ENCODE data around the gene SH3BP5.

SH3BP5 gene

GRCh38 chr3:15277861-15278500 lies 54.4 kb downstream of the SH3BP5 start:
- H3K4me3 ChIP-seq (ENCODE audit: low read depth, low read length) = no peak overlapping the region
- TF ChIP-seq MYC (IDR thresholded peaks at IDR 0.05; ENCODE audit: low read depth, low read length) (no peak), POLR2A (IDR thresholded peaks at IDR 0.05; ENCODE audit: extremely low read depth, insufficient read length) (no peak), MAX (IDR thresholded peaks at IDR 0.05; ENCODE audit: low read depth, low read length) (no peak), CTCF (IDR thresholded peaks at IDR 0.05; ENCODE audit: low read depth, low read length) (no peak)
- no peak for DNase-seq (ENCODE audit: low read depth)

GRCh38 chr3:15276028-15276724 lies 56.2 kb downstream of the SH3BP5 start:
- no peak for TF ChIP-seq MAX (IDR thresholded peaks at IDR 0.05; ENCODE audit: low read depth, low read length)
- no peak for TF ChIP-seq MYC (IDR thresholded peaks at IDR 0.05; ENCODE audit: low read depth, low read length)
- TF ChIP-seq CTCF (IDR thresholded peaks at IDR 0.05; ENCODE audit: low read depth, low read length) = no peak
- no peak for TF ChIP-seq POLR2A (IDR thresholded peaks at IDR 0.05; ENCODE audit: extremely low read depth, insufficient read length)
- DNase-seq (ENCODE audit: low read depth) = no peak

GRCh38 chr3:15273227-15273626 lies 59.2 kb downstream of the SH3BP5 start:
- TF ChIP-seq MAX (IDR thresholded peaks at IDR 0.05; ENCODE audit: low read depth, low read length) (0 out of 2 replicates have a peak, but pooled peaks have one; percentile 14), POLR2A (IDR thresholded peaks at IDR 0.05; ENCODE audit: extremely low read depth, insufficient read length) (no peak), MYC (IDR thresholded peaks at IDR 0.05; ENCODE audit: low read depth, low read length) (no peak), CTCF (IDR thresholded peaks at IDR 0.05; ENCODE audit: low read depth, low read length) (no peak)
- H3K4me3 ChIP-seq (ENCODE audit: low read depth, low read length) = no peak overlapping the region
- DNase-seq (ENCODE audit: low read depth) = peak; percentile 42

More at GRCh38 chr3:15276028-15276724, 56.2 kb downstream of the SH3BP5 start:
- H3K4me3 ChIP-seq (ENCODE audit: low read depth, low read length) = no peak overlapping the region

- TF ChIP-seq CTCF (IDR thresholded peaks at IDR 0.05; ENCODE audit: low read depth, low read length) = no peak
- no peak for TF ChIP-seq MYC (IDR thresholded peaks at IDR 0.05; ENCODE audit: low read depth, low read length)
- no peak for TF ChIP-seq POLR2A (IDR thresholded peaks at IDR 0.05; ENCODE audit: extremely low read depth, insufficient read length)
- TF ChIP-seq MAX (IDR thresholded peaks at IDR 0.05; ENCODE audit: low read depth, low read length) = no peak
- peak overlapping the region; percentile 6 for H3K4me3 ChIP-seq (ENCODE audit: low read depth, low read length)
- DNase-seq (ENCODE audit: low read depth) = no peak
Measured at GRCh38 chr3:15272426-15273196, 59.8 kb downstream of the SH3BP5 start.

- peak; percentile 99 for DNase-seq (ENCODE audit: low read depth)
- peak overlapping the region; percentile 6 for H3K4me3 ChIP-seq (ENCODE audit: low read depth, low read length)
- TF ChIP-seq MYC (IDR thresholded peaks at IDR 0.05; ENCODE audit: low read depth, low read length) (peak; percentile 47; the same call in 1 of the 2 replicates), MAX (IDR thresholded peaks at IDR 0.05; ENCODE audit: low read depth, low read length) (peak; percentile 34), POLR2A (IDR thresholded peaks at IDR 0.05; ENCODE audit: extremely low read depth, insufficient read length) (no peak)
Measured at GRCh38 chr3:15271785-15272381, 60.5 kb downstream of the SH3BP5 start.
